Measurements from ENCODE around the gene HLA-DMB. TPM values are rescaled to one million over a fixed set of nuclear protein-coding genes. Genes with fewer than 3 reads are reported as not detected.

The HLA-DMB gene
- total RNA-seq, 1 experiment from 2014 or later = 1.1 TPM

DNA sequence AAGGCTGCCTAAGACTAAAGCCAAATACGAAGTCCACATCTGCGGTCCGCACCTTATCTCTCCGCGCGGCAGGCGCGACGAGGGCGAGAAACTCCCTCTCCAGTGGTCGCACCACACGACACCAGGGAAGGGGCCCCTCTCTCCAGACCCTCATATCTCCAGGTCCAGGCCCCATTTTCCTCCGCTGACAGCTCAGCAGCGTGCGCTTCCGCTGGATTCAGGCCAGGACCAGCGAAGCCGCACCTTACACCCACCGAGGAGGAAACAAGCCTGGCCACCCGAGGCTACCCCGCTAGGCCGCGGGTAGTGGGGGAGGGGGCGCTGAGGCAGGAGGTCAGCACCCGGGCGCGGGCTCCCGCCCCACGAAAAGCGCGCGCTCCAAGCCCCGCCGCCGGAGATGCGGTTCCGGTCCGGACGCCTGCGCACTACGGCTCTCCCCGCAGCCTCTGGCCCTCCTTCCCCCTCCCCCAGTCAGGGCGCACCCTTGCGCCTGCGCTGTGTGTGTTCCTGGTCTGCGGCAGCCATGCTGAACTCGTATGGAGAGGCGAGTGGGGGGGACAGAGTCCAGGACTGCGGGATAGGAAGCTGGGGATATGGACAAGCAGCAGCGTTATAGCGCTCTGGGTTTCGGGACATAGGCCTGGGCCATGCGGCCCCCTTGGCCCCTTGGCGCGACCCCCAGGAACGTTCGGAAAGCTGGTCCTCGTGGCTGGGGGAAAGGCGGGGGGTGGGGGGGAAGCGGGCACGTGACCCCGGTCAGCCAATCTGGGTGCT, 27.5 kb upstream of the HLA-DMB start, which contains the start of gene BRD2 (continued):
- TF ChIP-seq ERG (CRISPR knock-in tag; IDR thresholded peaks at IDR 0.05) (0 out of 2 replicates have a peak, but pooled peaks have one; percentile 74), AFF4 (CRISPR knock-in tag; IDR thresholded peaks at IDR 0.05; ENCODE audit: borderline replicate concordance) (no peak), PRRX2 (CRISPR knock-in tag; IDR thresholded peaks at IDR 0.05) (no peak), PREB (CRISPR knock-in tag; IDR thresholded peaks at IDR 0.05; ENCODE audit: borderline replicate concordance) (no peak), ZNF232 (CRISPR knock-in tag; IDR thresholded peaks at IDR 0.05) (peak; percentile 47; the same call in 1 of the 2 replicates), TEAD1 (CRISPR knock-in tag; IDR thresholded peaks at IDR 0.05) (peak; percentile 81), ZNF512 (CRISPR knock-in tag; IDR thresholded peaks at IDR 0.05; ENCODE audit: borderline replicate concordance) (no peak), GRHL2 (CRISPR knock-in tag; IDR thresholded peaks at IDR 0.05; ENCODE audit: insufficient replicate concordance, severe bottlenecking) (no peak), TEAD4 (CRISPR knock-in tag; IDR thresholded peaks at IDR 0.05) (no peak), ZNF423 (CRISPR knock-in tag; IDR thresholded peaks at IDR 0.05) (no peak), TP53 (CRISPR knock-in tag; IDR thresholded peaks at IDR 0.05) (no peak), KAT7 (CRISPR knock-in tag; IDR thresholded peaks at IDR 0.05; ENCODE audit: borderline replicate concordance) (no peak), ZNF396 (CRISPR knock-in tag; IDR thresholded peaks at IDR 0.05; ENCODE audit: borderline replicate concordance) (no peak)
- TF ChIP-seq, protein P1, sequence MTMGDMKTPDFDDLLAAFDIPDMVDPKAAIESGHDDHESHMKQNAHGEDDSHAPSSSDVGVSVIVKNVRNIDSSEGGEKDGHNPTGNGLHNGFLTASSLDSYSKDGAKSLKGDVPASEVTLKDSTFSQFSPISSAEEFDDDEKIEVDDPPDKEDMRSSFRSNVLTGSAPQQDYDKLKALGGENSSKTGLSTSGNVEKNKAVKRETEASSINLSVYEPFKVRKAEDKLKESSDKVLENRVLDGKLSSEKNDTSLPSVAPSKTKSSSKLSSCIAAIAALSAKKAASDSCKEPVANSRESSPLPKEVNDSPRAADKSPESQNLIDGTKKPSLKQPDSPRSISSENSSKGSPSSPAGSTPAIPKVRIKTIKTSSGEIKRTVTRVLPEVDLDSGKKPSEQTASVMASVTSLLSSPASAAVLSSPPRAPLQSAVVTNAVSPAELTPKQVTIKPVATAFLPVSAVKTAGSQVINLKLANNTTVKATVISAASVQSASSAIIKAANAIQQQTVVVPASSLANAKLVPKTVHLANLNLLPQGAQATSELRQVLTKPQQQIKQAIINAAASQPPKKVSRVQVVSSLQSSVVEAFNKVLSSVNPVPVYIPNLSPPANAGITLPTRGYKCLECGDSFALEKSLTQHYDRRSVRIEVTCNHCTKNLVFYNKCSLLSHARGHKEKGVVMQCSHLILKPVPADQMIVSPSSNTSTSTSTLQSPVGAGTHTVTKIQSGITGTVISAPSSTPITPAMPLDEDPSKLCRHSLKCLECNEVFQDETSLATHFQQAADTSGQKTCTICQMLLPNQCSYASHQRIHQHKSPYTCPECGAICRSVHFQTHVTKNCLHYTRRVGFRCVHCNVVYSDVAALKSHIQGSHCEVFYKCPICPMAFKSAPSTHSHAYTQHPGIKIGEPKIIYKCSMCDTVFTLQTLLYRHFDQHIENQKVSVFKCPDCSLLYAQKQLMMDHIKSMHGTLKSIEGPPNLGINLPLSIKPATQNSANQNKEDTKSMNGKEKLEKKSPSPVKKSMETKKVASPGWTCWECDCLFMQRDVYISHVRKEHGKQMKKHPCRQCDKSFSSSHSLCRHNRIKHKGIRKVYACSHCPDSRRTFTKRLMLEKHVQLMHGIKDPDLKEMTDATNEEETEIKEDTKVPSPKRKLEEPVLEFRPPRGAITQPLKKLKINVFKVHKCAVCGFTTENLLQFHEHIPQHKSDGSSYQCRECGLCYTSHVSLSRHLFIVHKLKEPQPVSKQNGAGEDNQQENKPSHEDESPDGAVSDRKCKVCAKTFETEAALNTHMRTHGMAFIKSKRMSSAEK (CRISPR knock-in tag; IDR thresholded peaks at IDR 0.05; ENCODE audit: borderline replicate concordance) = no peak
- TF ChIP-seq, protein P2, sequence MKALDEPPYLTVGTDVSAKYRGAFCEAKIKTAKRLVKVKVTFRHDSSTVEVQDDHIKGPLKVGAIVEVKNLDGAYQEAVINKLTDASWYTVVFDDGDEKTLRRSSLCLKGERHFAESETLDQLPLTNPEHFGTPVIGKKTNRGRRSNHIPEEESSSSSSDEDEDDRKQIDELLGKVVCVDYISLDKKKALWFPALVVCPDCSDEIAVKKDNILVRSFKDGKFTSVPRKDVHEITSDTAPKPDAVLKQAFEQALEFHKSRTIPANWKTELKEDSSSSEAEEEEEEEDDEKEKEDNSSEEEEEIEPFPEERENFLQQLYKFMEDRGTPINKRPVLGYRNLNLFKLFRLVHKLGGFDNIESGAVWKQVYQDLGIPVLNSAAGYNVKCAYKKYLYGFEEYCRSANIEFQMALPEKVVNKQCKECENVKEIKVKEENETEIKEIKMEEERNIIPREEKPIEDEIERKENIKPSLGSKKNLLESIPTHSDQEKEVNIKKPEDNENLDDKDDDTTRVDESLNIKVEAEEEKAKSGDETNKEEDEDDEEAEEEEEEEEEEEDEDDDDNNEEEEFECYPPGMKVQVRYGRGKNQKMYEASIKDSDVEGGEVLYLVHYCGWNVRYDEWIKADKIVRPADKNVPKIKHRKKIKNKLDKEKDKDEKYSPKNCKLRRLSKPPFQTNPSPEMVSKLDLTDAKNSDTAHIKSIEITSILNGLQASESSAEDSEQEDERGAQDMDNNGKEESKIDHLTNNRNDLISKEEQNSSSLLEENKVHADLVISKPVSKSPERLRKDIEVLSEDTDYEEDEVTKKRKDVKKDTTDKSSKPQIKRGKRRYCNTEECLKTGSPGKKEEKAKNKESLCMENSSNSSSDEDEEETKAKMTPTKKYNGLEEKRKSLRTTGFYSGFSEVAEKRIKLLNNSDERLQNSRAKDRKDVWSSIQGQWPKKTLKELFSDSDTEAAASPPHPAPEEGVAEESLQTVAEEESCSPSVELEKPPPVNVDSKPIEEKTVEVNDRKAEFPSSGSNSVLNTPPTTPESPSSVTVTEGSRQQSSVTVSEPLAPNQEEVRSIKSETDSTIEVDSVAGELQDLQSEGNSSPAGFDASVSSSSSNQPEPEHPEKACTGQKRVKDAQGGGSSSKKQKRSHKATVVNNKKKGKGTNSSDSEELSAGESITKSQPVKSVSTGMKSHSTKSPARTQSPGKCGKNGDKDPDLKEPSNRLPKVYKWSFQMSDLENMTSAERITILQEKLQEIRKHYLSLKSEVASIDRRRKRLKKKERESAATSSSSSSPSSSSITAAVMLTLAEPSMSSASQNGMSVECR (CRISPR knock-in tag; IDR thresholded peaks at IDR 0.05; ENCODE audit: borderline replicate concordance) = peak; percentile 84; the same call in 1 of the 2 replicates
- TF ChIP-seq, protein P3, sequence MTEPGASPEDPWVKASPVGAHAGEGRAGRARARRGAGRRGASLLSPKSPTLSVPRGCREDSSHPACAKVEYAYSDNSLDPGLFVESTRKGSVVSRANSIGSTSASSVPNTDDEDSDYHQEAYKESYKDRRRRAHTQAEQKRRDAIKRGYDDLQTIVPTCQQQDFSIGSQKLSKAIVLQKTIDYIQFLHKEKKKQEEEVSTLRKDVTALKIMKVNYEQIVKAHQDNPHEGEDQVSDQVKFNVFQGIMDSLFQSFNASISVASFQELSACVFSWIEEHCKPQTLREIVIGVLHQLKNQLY (CRISPR knock-in tag; IDR thresholded peaks at IDR 0.05) = no peak
- TF ChIP-seq, protein P4, sequence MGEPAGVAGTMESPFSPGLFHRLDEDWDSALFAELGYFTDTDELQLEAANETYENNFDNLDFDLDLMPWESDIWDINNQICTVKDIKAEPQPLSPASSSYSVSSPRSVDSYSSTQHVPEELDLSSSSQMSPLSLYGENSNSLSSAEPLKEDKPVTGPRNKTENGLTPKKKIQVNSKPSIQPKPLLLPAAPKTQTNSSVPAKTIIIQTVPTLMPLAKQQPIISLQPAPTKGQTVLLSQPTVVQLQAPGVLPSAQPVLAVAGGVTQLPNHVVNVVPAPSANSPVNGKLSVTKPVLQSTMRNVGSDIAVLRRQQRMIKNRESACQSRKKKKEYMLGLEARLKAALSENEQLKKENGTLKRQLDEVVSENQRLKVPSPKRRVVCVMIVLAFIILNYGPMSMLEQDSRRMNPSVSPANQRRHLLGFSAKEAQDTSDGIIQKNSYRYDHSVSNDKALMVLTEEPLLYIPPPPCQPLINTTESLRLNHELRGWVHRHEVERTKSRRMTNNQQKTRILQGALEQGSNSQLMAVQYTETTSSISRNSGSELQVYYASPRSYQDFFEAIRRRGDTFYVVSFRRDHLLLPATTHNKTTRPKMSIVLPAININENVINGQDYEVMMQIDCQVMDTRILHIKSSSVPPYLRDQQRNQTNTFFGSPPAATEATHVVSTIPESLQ (CRISPR knock-in tag; IDR thresholded peaks at IDR 0.05) = no peak

Data from WTC11 (cell line).